Thyroid gland (tissue), 4 donors: Measurements from ENCODE around the gene DNM2.

Experiments used
- CTCF ChIP-seq, 6 experiments: fragments of 200-600 bp in 3 of 6; fragments of 450-650 bp in 3 of 6; sonication (generic) in 3 of 6; IDR thresholded peaks; one replicate each; pipeline ENCODE4 v1.5.1; 2016 to 2019; ENCODE audit warnings: antibody characterized with exemption in 6 of 6, mild to moderate bottlenecking in 2 of 6, inconsistent platforms in 1 of 6, moderate library complexity in 1 of 6
- POLR2A ChIP-seq, 2 donors: fragments of 450-650 bp; IDR thresholded peaks; one replicate each; pipeline ENCODE4 v1.6.1; 2017; ENCODE audit warnings: antibody characterized with exemption in 2 of 2, mild to moderate bottlenecking in 2 of 2, moderate library complexity in 1 of 2

- no peak for TF ChIP-seq CTCF (IDR thresholded peaks at IDR 0.05)
- TF ChIP-seq POLR2A (IDR thresholded peaks at IDR 0.05), result no peak
These were observed 95.1 kb downstream of the DNM2 start for GRCh38 chr19:10812902-10813404.
